HEK293 (cell line): ENCODE data around the gene ASIC1.

Source experiments
- CTCF ChIA-PET: fragments of 350-600 bp; formaldehyde crosslinking; extraction: SDS; loops from one replicate; lab custom pipeline; 2021; ENCODE audit warnings: antibody characterized with exemption; lab: Yijun Ruan, JAX
- POLR2A ChIA-PET: fragments of 300-600 bp; formaldehyde crosslinking; extraction: SDS; loops from one replicate; lab custom pipeline; 2020; ENCODE audit warnings: antibody characterized with exemption, inconsistent platforms; lab: Yijun Ruan, JAX
- H3K27ac ChIP-seq: fragments of 200-500 bp; sonication (Bioruptor generic); 2 replicates; pipeline ENCODE4 v1.5.1; 2014; ENCODE audit warnings: low read depth, low read length, control low read depth, inconsistent platforms; ENCODE audit errors: extremely low read depth
- H3K36me3 ChIP-seq, 2 experiments: fragments of 200-500 bp in 1 of 2; sonication (Bioruptor generic) in 1 of 2; 1 replicate in 1 of 2; 2 replicates in 1 of 2; pipeline ENCODE4 v1.5.1; 2014 to 2017; ENCODE audit warnings: inconsistent platforms in 2 of 2, low read length in 2 of 2; ENCODE audit not compliant: control insufficient read depth in 2 of 2, insufficient read depth in 1 of 2
- H3K4me1 ChIP-seq: fragments of 200-500 bp; sonication (Bioruptor generic); 2 replicates; pipeline ENCODE4 v1.5.1; 2014; ENCODE audit warnings: mild to moderate bottlenecking, low read length, inconsistent platforms; ENCODE audit not compliant: control insufficient read depth, insufficient read depth
- H3K4me3 ChIP-seq: 2 replicates; pipeline ENCODE4 v1.5.1; 2011; ENCODE audit warnings: low read depth, mild to moderate bottlenecking, control low read depth, low read length, moderate library complexity
- H3K9me3 ChIP-seq: fragments of 200-500 bp; sonication (Bioruptor generic); 2 replicates; pipeline ENCODE4 v1.5.1; 2014; ENCODE audit warnings: low read depth, low read length, inconsistent platforms; ENCODE audit not compliant: control insufficient read depth, insufficient read depth
- EGR2 ChIP-seq: fragments of 450-650 bp; formaldehyde crosslinking; IDR thresholded peaks from 2 replicates; pipeline ENCODE4 v1.5.1; 2016; ENCODE audit warnings: low read depth, missing biosample characterization, missing genetic modification characterization
- HOXA7 ChIP-seq: sonication (generic); formaldehyde crosslinking; IDR thresholded peaks from 2 replicates; pipeline ENCODE4 v1.8.1; 2022; ENCODE audit warnings: missing genetic modification reagents, borderline replicate concordance
- PRDM4 ChIP-seq: fragments of 450-650 bp; formaldehyde crosslinking; IDR thresholded peaks from 2 replicates; pipeline ENCODE4 v1.5.1; 2017; ENCODE audit warnings: missing biosample characterization, missing genetic modification characterization
- ZBTB10 ChIP-seq: fragments of 450-650 bp; formaldehyde crosslinking; IDR thresholded peaks from 2 replicates; pipeline ENCODE4 v1.5.1; 2016; ENCODE audit warnings: missing biosample characterization, missing genetic modification characterization
- ZBTB11 ChIP-seq: fragments of 450-650 bp; formaldehyde crosslinking; conservative IDR thresholded peaks from 2 replicates; pipeline ENCODE4 v1.5.1; 2016; ENCODE audit warnings: low read depth, missing biosample characterization, missing genetic modification characterization
- ZBTB17 ChIP-seq: fragments of 450-650 bp; formaldehyde crosslinking; IDR thresholded peaks from 2 replicates; pipeline ENCODE4 v1.5.1; 2016; ENCODE audit warnings: missing biosample characterization, missing genetic modification characterization
- ZEB2 ChIP-seq: fragments of 450-650 bp; formaldehyde crosslinking; IDR thresholded peaks from 2 replicates; pipeline ENCODE4 v1.5.1; 2016; ENCODE audit warnings: missing biosample characterization, missing genetic modification characterization
- ZFP69B ChIP-seq: fragments of 450-650 bp; formaldehyde crosslinking; IDR thresholded peaks from 2 replicates; pipeline ENCODE4 v1.5.1; 2016; ENCODE audit warnings: missing biosample characterization, missing genetic modification characterization
- ZIC2 ChIP-seq: fragments of 450-650 bp; formaldehyde crosslinking; IDR thresholded peaks from 2 replicates; pipeline ENCODE4 v1.5.1; 2016; ENCODE audit warnings: missing biosample characterization, missing genetic modification characterization
- ZNF211 ChIP-seq: fragments of 450-650 bp; formaldehyde crosslinking; IDR thresholded peaks from 2 replicates; pipeline ENCODE4 v1.5.1; 2016; ENCODE audit warnings: low read depth, missing biosample characterization, missing genetic modification characterization
- ZNF221 ChIP-seq: fragments of 450-650 bp; formaldehyde crosslinking; IDR thresholded peaks from 2 replicates; pipeline ENCODE4 v1.5.1; 2017; ENCODE audit warnings: missing biosample characterization, missing genetic modification characterization, borderline replicate concordance
- ZNF449 ChIP-seq: fragments of 450-650 bp; formaldehyde crosslinking; IDR thresholded peaks from 2 replicates; pipeline ENCODE4 v1.5.1; 2017; ENCODE audit warnings: missing biosample characterization, mild to moderate bottlenecking, missing genetic modification characterization, moderate library complexity
- ZNF518A ChIP-seq: fragments of 450-650 bp; formaldehyde crosslinking; conservative IDR thresholded peaks from 2 replicates; pipeline ENCODE4 v1.5.1; 2016; ENCODE audit warnings: low read depth, missing biosample characterization, missing genetic modification characterization
- ZNF600 ChIP-seq: fragments of 450-650 bp; formaldehyde crosslinking; IDR thresholded peaks from 2 replicates; pipeline ENCODE4 v1.5.1; 2016; ENCODE audit warnings: missing biosample characterization, missing genetic modification characterization
- ZNF621 ChIP-seq: fragments of 450-650 bp; formaldehyde crosslinking; IDR thresholded peaks from 2 replicates; pipeline ENCODE4 v1.5.1; 2017; ENCODE audit warnings: missing biosample characterization, missing genetic modification characterization
- ZNF629 ChIP-seq: fragments of 450-650 bp; formaldehyde crosslinking; IDR thresholded peaks from 2 replicates; pipeline ENCODE4 v1.5.1; 2017; ENCODE audit warnings: missing biosample characterization, missing genetic modification characterization
- ZNF654 ChIP-seq: fragments of 450-650 bp; formaldehyde crosslinking; IDR thresholded peaks from 2 replicates; pipeline ENCODE4 v1.5.1; 2016; ENCODE audit warnings: low read depth, missing biosample characterization, missing genetic modification characterization
- ZNF660 ChIP-seq: fragments of 450-650 bp; IDR thresholded peaks from 2 replicates; pipeline ENCODE4 v1.5.1; 2018; ENCODE audit warnings: missing biosample characterization, mild to moderate bottlenecking, missing genetic modification characterization
- ZNF677 ChIP-seq: fragments of 450-650 bp; IDR thresholded peaks from 2 replicates; pipeline ENCODE4 v1.5.0; 2018; ENCODE audit warnings: missing biosample characterization, mild to moderate bottlenecking, missing genetic modification characterization, moderate library complexity
- ZSCAN16 ChIP-seq: fragments of 450-650 bp; formaldehyde crosslinking; IDR thresholded peaks from 2 replicates; pipeline ENCODE4 v1.5.1; 2016; ENCODE audit warnings: missing biosample characterization, missing genetic modification characterization
- ZSCAN5A ChIP-seq: fragments of 450-650 bp; formaldehyde crosslinking; IDR thresholded peaks from 2 replicates; pipeline ENCODE4 v1.5.1; 2016; ENCODE audit warnings: missing biosample characterization, missing genetic modification characterization

Gene ASIC1

GRCh38 chr12:50101663-50102062, 44.3 kb downstream of the ASIC1 start:
- Histone ChIP-seq H3K36me3 (peaks cover 10 to 51% of the 10 kb centered on the region in 2 experiments; a peak in 2 of 3 replicates), H3K4me1 (peaks cover 7% of the 10 kb centered on the region), H3K4me3 (no peak overlapping the region), H3K27ac (no peak overlapping the region; the same call in 1 of the 2 replicates), H3K9me3 (no peaks in the 10 kb centered on the region)
- CTCF ChIA-PET, result interaction anchor here (0.6 to 5.4 kb wide), 13 partner anchors 9 to 124 kb away, joined by 3 to 50 read pairs (median 3); partner anchors contain the start of gene COX14
- POLR2A ChIA-PET, result interaction anchor here (0.7 to 3.6 kb wide), 4 partner anchors 10 to 213 kb away, joined by 3 to 32 read pairs (median 4); partner anchors contain the start of genes COX14 and SMARCD1
- TF ChIP-seq ZNF211, result no peak
- TF ChIP-seq ZNF449, result no peak
- no peak for TF ChIP-seq ZBTB17 (tag by site-specific recombination)
- TF ChIP-seq ZBTB11, result no peak
- TF ChIP-seq ZSCAN16 (tag by site-specific recombination), result no peak
- TF ChIP-seq ZNF221 (tag by site-specific recombination), result no peak
- TF ChIP-seq ZEB2 (tag by site-specific recombination), result no peak
- no peak for TF ChIP-seq ZNF677 (tag by site-specific recombination)
- no peak for TF ChIP-seq HOXA7 (CRISPR knock-in tag)
- TF ChIP-seq PRDM4, result no peak
- TF ChIP-seq ZNF654 (tag by site-specific recombination), result peak; percentile 21; the same call in 1 of the 2 replicates
- no peak for TF ChIP-seq ZFP69B (tag by site-specific recombination)
- TF ChIP-seq ZNF518A (tag by site-specific recombination), result no peak
- peak; percentile 66; the same call in 1 of the 2 replicates for TF ChIP-seq ZNF600 (tag by site-specific recombination)
- TF ChIP-seq ZIC2 (tag by site-specific recombination), result no peak
- TF ChIP-seq ZBTB10 (tag by site-specific recombination), result no peak
- no peak for TF ChIP-seq ZNF660 (tag by site-specific recombination)
- TF ChIP-seq ZNF621, result no peak
- TF ChIP-seq ZNF629 (tag by site-specific recombination), result no peak
- TF ChIP-seq EGR2 (tag by site-specific recombination), result no peak
- no peak for TF ChIP-seq ZSCAN5A
